ENCODE measurements around the gene KCMF1.
"Not testable (repeated sequence)": the region's sequence is repeated elsewhere in the genome, so short reads cannot be mapped to it uniquely, and the experiment has no call there.

The KCMF1 gene

GRCh38 chr2:84970868-84971509 is at the start of gene KCMF1:
Gene KCMF1 (plus strand): TSS chr2:84971161. CDS start chr2:84971452, 291 bp downstream.
- DNase-seq, result peak; percentile 75

GRCh38 chr2:84923009-84923408 is 48.0 kb upstream of the KCMF1 start:
- no peak for DNase-seq

GRCh38 chr2:84924173-84925106 is 46.5 kb upstream of the KCMF1 start:
- DNase-seq, result peak; percentile 46

- no peak for DNase-seq
Measured at GRCh38 chr2:84925336-84925723, 45.6 kb upstream of the KCMF1 start.

- DNase-seq, result peak; percentile 99
Measured at GRCh38 chr2:84925724-84926376, 45.1 kb upstream of the KCMF1 start.

- DNase-seq, result no peak
Measured at GRCh38 chr2:84927275-84927627, 43.7 kb upstream of the KCMF1 start.

GRCh38 chr2:84931384-84931821 is 39.6 kb upstream of the KCMF1 start:
- DNase-seq, result no peak

GRCh38 chr2:84938194-84938879 is 32.6 kb upstream of the KCMF1 start:
- peak; percentile 63 for DNase-seq

- DNase-seq, result peak; percentile 75
Measured at GRCh38 chr2:84939426-84940087, 31.4 kb upstream of the KCMF1 start.

GRCh38 chr2:84940088-84940470 is 30.9 kb upstream of the KCMF1 start:
- DNase-seq, result no peak

- no peak for DNase-seq
Measured at GRCh38 chr2:84940831-84941412, 30.0 kb upstream of the KCMF1 start.

GRCh38 chr2:84942166-84942565 is 28.8 kb upstream of the KCMF1 start:
- no peak for DNase-seq

- DNase-seq, result no peak
Measured at GRCh38 chr2:84942964-84943421, 28.0 kb upstream of the KCMF1 start.

- no peak for DNase-seq
Measured at GRCh38 chr2:84944295-84944909, 26.6 kb upstream of the KCMF1 start.

- DNase-seq, result not testable (repeated sequence)
Measured at GRCh38 chr2:84945838-84946203, 25.1 kb upstream of the KCMF1 start.

- peak; percentile 76 for DNase-seq
Measured at GRCh38 chr2:84946204-84947009, 24.6 kb upstream of the KCMF1 start.

- DNase-seq, result no peak
Measured at GRCh38 chr2:84947010-84947593, 23.9 kb upstream of the KCMF1 start.

- DNase-seq, result no peak
Measured at GRCh38 chr2:84953535-84953934, 17.4 kb upstream of the KCMF1 start.

- no peak for DNase-seq
Measured at GRCh38 chr2:84954329-84954728, 16.6 kb upstream of the KCMF1 start.

All from activated naive CD4-positive, alpha-beta T cell treated with Interleukin-2 at 50 U/mL for 16 hours (primary cell).